Measurements from ENCODE around the gene ZCWPW1.
"Not testable (repeated sequence)": the region's sequence is repeated elsewhere in the genome, so short reads cannot be mapped to it uniquely, and the experiment has no call there.

Gene ZCWPW1

GRCh38 chr7:100438731-100439130 is 10.2 kb upstream of the ZCWPW1 start:
- not testable (repeated sequence) for H3K9me3 Mint-ChIP-seq, H3K27ac Mint-ChIP-seq, H3K4me3 Mint-ChIP-seq, H3K36me3 Mint-ChIP-seq, H3K27me3 Mint-ChIP-seq
- H3K4me1 Mint-ChIP-seq, result peaks cover 15% of the 10 kb centered on the region

- Mint-ChIP-seq H3K27me3 (no peaks in the 10 kb centered on the region), H3K9me3 (no peaks in the 10 kb centered on the region), H3K4me3 (peak overlapping the region; percentile 24), H3K4me1 (peaks cover 19% of the 10 kb centered on the region), H3K27ac (no peak overlapping the region), H3K36me3 (peaks cover 12% of the 10 kb centered on the region)
Measured at GRCh38 chr7:100438172-100438571, 9.7 kb upstream of the ZCWPW1 start.

- peaks cover 26% of the 10 kb centered on the region for H3K4me1 Mint-ChIP-seq
- no peak overlapping the region for H3K27ac Mint-ChIP-seq
- H3K9me3 Mint-ChIP-seq, result no peaks in the 10 kb centered on the region
- H3K36me3 Mint-ChIP-seq, result peaks cover 12% of the 10 kb centered on the region
- no peaks in the 10 kb centered on the region for H3K27me3 Mint-ChIP-seq
- peak overlapping the region; percentile 19 for H3K4me3 Mint-ChIP-seq
Measured at GRCh38 chr7:100437150-100438100, 8.9 kb upstream of the ZCWPW1 start.

- H3K9me3 Mint-ChIP-seq, result no peaks in the 10 kb centered on the region
- peak overlapping the region; percentile 95 for H3K27ac Mint-ChIP-seq
- peaks cover 12% of the 10 kb centered on the region for H3K36me3 Mint-ChIP-seq
- H3K27me3 Mint-ChIP-seq, result no peaks in the 10 kb centered on the region
- H3K4me3 Mint-ChIP-seq, result peak overlapping the region; percentile 96
- H3K4me1 Mint-ChIP-seq, result peaks cover 39% of the 10 kb centered on the region
Measured at GRCh38 chr7:100435401-100436304, 7.2 kb upstream of the ZCWPW1 start.

- H3K4me1 Mint-ChIP-seq, result peaks cover 39% of the 10 kb centered on the region
- H3K4me3 Mint-ChIP-seq, result peak overlapping the region; percentile 92
- H3K9me3 Mint-ChIP-seq, result no peaks in the 10 kb centered on the region
- no peaks in the 10 kb centered on the region for H3K27me3 Mint-ChIP-seq
- H3K27ac Mint-ChIP-seq, result peak overlapping the region; percentile 95
- H3K36me3 Mint-ChIP-seq, result peaks cover 14% of the 10 kb centered on the region
Measured at GRCh38 chr7:100434297-100435144, 6.0 kb upstream of the ZCWPW1 start.

- no peaks in the 10 kb centered on the region for H3K9me3 Mint-ChIP-seq
- H3K36me3 Mint-ChIP-seq, result peaks cover 15% of the 10 kb centered on the region
- H3K4me1 Mint-ChIP-seq, result peaks cover 39% of the 10 kb centered on the region
Measured at GRCh38 chr7:100433592-100434296, 5.2 kb upstream of the ZCWPW1 start.

GRCh38 chr7:100433276-100433591 is 4.7 kb upstream of the ZCWPW1 start:
- Mint-ChIP-seq H3K4me3 (peak overlapping the region; percentile 89), H3K36me3 (peaks cover 15% of the 10 kb centered on the region), H3K27ac (peak overlapping the region; percentile 83), H3K9me3 (no peaks in the 10 kb centered on the region), H3K4me1 (peaks cover 39% of the 10 kb centered on the region), H3K27me3 (no peaks in the 10 kb centered on the region)

More at GRCh38 chr7:100433592-100434296, 5.2 kb upstream of the ZCWPW1 start:
- peak overlapping the region; percentile 92 for H3K4me3 Mint-ChIP-seq
- H3K27ac Mint-ChIP-seq, result peak overlapping the region; percentile 83
- no peaks in the 10 kb centered on the region for H3K27me3 Mint-ChIP-seq

GRCh38 chr7:100432621-100433275 is 4.2 kb upstream of the ZCWPW1 start:
- H3K4me1 Mint-ChIP-seq, result peaks cover 44% of the 10 kb centered on the region
- peaks cover 15% of the 10 kb centered on the region for H3K36me3 Mint-ChIP-seq
- H3K9me3 Mint-ChIP-seq, result no peaks in the 10 kb centered on the region
- peak overlapping the region; percentile 83 for H3K27ac Mint-ChIP-seq
- peak overlapping the region; percentile 89 for H3K4me3 Mint-ChIP-seq
- H3K27me3 Mint-ChIP-seq, result no peaks in the 10 kb centered on the region

GRCh38 chr7:100432053-100432452 is 3.5 kb upstream of the ZCWPW1 start:
- Mint-ChIP-seq H3K4me3 (peak overlapping the region; percentile 89), H3K27ac (peak overlapping the region; percentile 70), H3K27me3 (no peaks in the 10 kb centered on the region), H3K36me3 (peaks cover 15% of the 10 kb centered on the region), H3K9me3 (no peaks in the 10 kb centered on the region), H3K4me1 (peaks cover 45% of the 10 kb centered on the region)

- Mint-ChIP-seq H3K9me3 (no peaks in the 10 kb centered on the region), H3K27ac (peak overlapping the region; percentile 70), H3K27me3 (no peaks in the 10 kb centered on the region), H3K36me3 (peaks cover 15% of the 10 kb centered on the region), H3K4me3 (peak overlapping the region; percentile 89), H3K4me1 (peaks cover 45% of the 10 kb centered on the region)
Measured at GRCh38 chr7:100431286-100431735, 2.8 kb upstream of the ZCWPW1 start.

GRCh38 chr7:100430493-100431285 is 2.2 kb upstream of the ZCWPW1 start:
- Mint-ChIP-seq H3K36me3 (peaks cover 15% of the 10 kb centered on the region), H3K27me3 (no peaks in the 10 kb centered on the region), H3K4me3 (peak overlapping the region; percentile 89), H3K4me1 (peaks cover 49% of the 10 kb centered on the region), H3K9me3 (no peaks in the 10 kb centered on the region), H3K27ac (peak overlapping the region; percentile 76)

- peaks cover 45% of the 10 kb centered on the region for H3K4me1 Mint-ChIP-seq
- peak within 1 kb of the TSS; percentile 98 for H3K4me3 Mint-ChIP-seq
- H3K36me3 Mint-ChIP-seq, result peaks cover 12% of the 10 kb centered on the region
- no peaks in the 10 kb centered on the region for H3K27me3 Mint-ChIP-seq
- peak within 1 kb of the TSS; percentile 99 for H3K27ac Mint-ChIP-seq
- no peaks in the 10 kb centered on the region for H3K9me3 Mint-ChIP-seq
Measured at GRCh38 chr7:100429637-100430492, 1.4 kb upstream of the ZCWPW1 start, which contains the start of gene MEPCE. Gene MEPCE (plus strand): TSS chr7:100429831. CDS start chr7:100430019, 188 bp downstream.

Data from activated naive CD4-positive, alpha-beta T cell treated with anti-CD3 and anti-CD28 coated beads, Interleukin-2, amount 50 U/mL, for 24 hours (primary cell).